CD4-positive, CD25-positive, alpha-beta regulatory T cell (primary cell): ENCODE data around the gene ADAMTS19. TPM values are rescaled to one million over a fixed set of nuclear protein-coding genes. Genes with fewer than 3 reads are reported as not detected.

Experiments used
- ATAC-seq, 2 donors: fragments of 150-1000 bp; cut with Tn5 transposase; one replicate each; pipeline ENCODE4 v1.10.0; 2021; ENCODE audit warnings: low read depth in 2 of 2, moderate number of reproducible peaks in 2 of 2, moderate library complexity in 1 of 2
- DNase-seq, 3 donors: peaks; one replicate each; pipeline versions ENCODE4 v3.0.0 to v3.0.0-alpha.2; 2012 to 2022; ENCODE audit warnings: mixed read lengths in 1 of 3
- H3K27ac ChIP-seq: one replicate; pipeline ENCODE4 v1.7.0; 2013; ENCODE audit warnings: mild to moderate bottlenecking, low read length; ENCODE audit not compliant: insufficient read depth, poor library complexity, severe bottlenecking
- H3K27me3 ChIP-seq: one replicate; pipeline ENCODE4 v1.7.0; 2013; ENCODE audit warnings: low read length; ENCODE audit not compliant: control insufficient read depth, insufficient read depth
- H3K36me3 ChIP-seq: one replicate; pipeline ENCODE4 v1.7.0; 2013; ENCODE audit warnings: mild to moderate bottlenecking, low read length, moderate library complexity; ENCODE audit not compliant: control insufficient read depth, insufficient read depth
- H3K4me1 ChIP-seq: 2 replicates; pipeline ENCODE4 v1.7.0; 2013; ENCODE audit warnings: mild to moderate bottlenecking, low read length; ENCODE audit not compliant: insufficient read depth, control insufficient read depth, poor library complexity, severe bottlenecking
- H3K4me3 ChIP-seq: one replicate; pipeline ENCODE4 v1.7.0; 2013; ENCODE audit warnings: low read depth, mild to moderate bottlenecking, low read length, moderate library complexity
- H3K9me3 ChIP-seq, 2 experiments: 1 replicate in 1 of 2; 2 replicates in 1 of 2; pipeline ENCODE4 v1.7.0; 2013; ENCODE audit warnings: low read length in 2 of 2, mild to moderate bottlenecking in 1 of 2, moderate library complexity in 1 of 2; ENCODE audit not compliant: control insufficient read depth in 2 of 2
- H3K27ac Mint-ChIP-seq, 3 donors: one replicate each; pipeline ENCODE4 v1.8.0; 2020 to 2022; ENCODE audit warnings: mild to moderate bottlenecking in 3 of 3, mixed read lengths in 3 of 3, moderate library complexity in 2 of 3
- H3K27me3 Mint-ChIP-seq: one replicate; pipeline ENCODE4 v1.8.0; 2022; ENCODE audit warnings: mild to moderate bottlenecking, mixed read lengths
- H3K36me3 Mint-ChIP-seq: one replicate; pipeline ENCODE4 v1.8.0; 2020; ENCODE audit warnings: mixed read lengths
- H3K4me1 Mint-ChIP-seq, 4 donors: one replicate each; pipeline ENCODE4 v1.8.0; 2020 to 2022; ENCODE audit warnings: mixed read lengths in 4 of 4, mild to moderate bottlenecking in 1 of 4
- H3K4me3 Mint-ChIP-seq, 4 donors: one replicate each; pipeline ENCODE4 v1.8.0; 2020 to 2022; ENCODE audit warnings: mild to moderate bottlenecking in 4 of 4, mixed read lengths in 4 of 4, moderate library complexity in 3 of 4
- H3K9me3 Mint-ChIP-seq, 7 donors: one replicate each; pipeline ENCODE4 v1.8.0; 2020 to 2022; ENCODE audit warnings: mixed read lengths in 7 of 7, mild to moderate bottlenecking in 3 of 7, moderate library complexity in 2 of 7
- polyA plus RNA-seq, 4 donors: library from polyadenylated mRNA; unstranded; fragments of 300-500 nt; fragmentation: Illumina TruSeq; gene quantifications; one replicate each; pipeline ENCODE4 v1.2.3, GENCODE V29; 2021
- total RNA-seq: library from RNA; stranded (reverse); gene quantifications from one replicate; pipeline ENCODE4 v1.2.3, GENCODE V29; 2022

The ADAMTS19 gene
- total and polyA plus RNA-seq, 5 donors from 2014 or later = not detected

- Mint-ChIP-seq H3K4me3 (no peak overlapping the region), H3K9me3 (peaks cover 0 to 4% (median 0%) of the 10 kb centered on the region in 7 donors), H3K27ac (no peak overlapping the region), H3K27me3 (no peaks in the 10 kb centered on the region), H3K36me3 (no peaks in the 10 kb centered on the region), H3K4me1 (no peaks in the 10 kb centered on the region)
- no peak for ATAC-seq
- no peak overlapping the region for H3K27ac ChIP-seq
- no peaks in the 10 kb centered on the region for H3K4me1 ChIP-seq
- no peaks in the 10 kb centered on the region for H3K9me3 ChIP-seq
- H3K4me3 ChIP-seq = no peak overlapping the region
- H3K27me3 ChIP-seq = no peaks in the 10 kb centered on the region
- no peaks in the 10 kb centered on the region for H3K36me3 ChIP-seq
- no peak for DNase-seq
Measured at GRCh38 chr5:129508606-129509005, 48.5 kb downstream of the ADAMTS19 start.

GRCh38 chr5:129509363-129509975 lies 49.4 kb downstream of the ADAMTS19 start:
- Histone ChIP-seq H3K4me1 (no peaks in the 10 kb centered on the region), H3K27ac (no peak overlapping the region), H3K4me3 (no peak overlapping the region), H3K36me3 (no peaks in the 10 kb centered on the region), H3K27me3 (no peaks in the 10 kb centered on the region), H3K9me3 (no peaks in the 10 kb centered on the region)
- no peak for ATAC-seq
- Mint-ChIP-seq H3K36me3 (no peaks in the 10 kb centered on the region), H3K27ac (no peak overlapping the region), H3K4me3 (no peak overlapping the region), H3K9me3 (peaks cover 0 to 4% (median 0%) of the 10 kb centered on the region in 7 donors), H3K4me1 (no peaks in the 10 kb centered on the region), H3K27me3 (no peaks in the 10 kb centered on the region)
- no peak for DNase-seq

- peaks cover 0 to 10% (median 3%) of the 10 kb centered on the region in 7 donors for H3K9me3 Mint-ChIP-seq
- no peak overlapping the region for H3K27ac ChIP-seq
- H3K36me3 ChIP-seq = no peaks in the 10 kb centered on the region
- ATAC-seq = no peak
- no peak overlapping the region for H3K27ac Mint-ChIP-seq
- H3K4me3 Mint-ChIP-seq = no peak overlapping the region
- no peaks in the 10 kb centered on the region for H3K27me3 ChIP-seq
- H3K4me3 ChIP-seq = no peak overlapping the region
- no peaks in the 10 kb centered on the region for H3K36me3 Mint-ChIP-seq
- H3K4me1 Mint-ChIP-seq = no peaks in the 10 kb centered on the region
- H3K9me3 ChIP-seq = no peaks in the 10 kb centered on the region
- no peaks in the 10 kb centered on the region for H3K4me1 ChIP-seq
- no peaks in the 10 kb centered on the region for H3K27me3 Mint-ChIP-seq
- no peak for DNase-seq
Measured at GRCh38 chr5:129511291-129511690, 51.2 kb downstream of the ADAMTS19 start.

GRCh38 chr5:129541051-129541450 lies 81.0 kb downstream of the ADAMTS19 start:
- H3K27ac Mint-ChIP-seq = no peak overlapping the region
- H3K27me3 Mint-ChIP-seq = no peaks in the 10 kb centered on the region
- H3K4me1 Mint-ChIP-seq = no peaks in the 10 kb centered on the region
- H3K36me3 Mint-ChIP-seq = no peaks in the 10 kb centered on the region
- DNase-seq = no peak
- no peak overlapping the region for H3K27ac ChIP-seq
- H3K4me3 ChIP-seq = no peak overlapping the region
- H3K4me3 Mint-ChIP-seq = no peak overlapping the region
- H3K9me3 Mint-ChIP-seq = peaks cover 0 to 10% (median 2%) of the 10 kb centered on the region in 7 donors
- H3K4me1 ChIP-seq = no peaks in the 10 kb centered on the region
- no peaks in the 10 kb centered on the region for H3K36me3 ChIP-seq
- no peak for ATAC-seq
- H3K9me3 ChIP-seq = no peaks in the 10 kb centered on the region
- H3K27me3 ChIP-seq = no peaks in the 10 kb centered on the region

- no peaks in the 10 kb centered on the region for H3K27me3 ChIP-seq
- peaks cover 0 to 13% (median 2%) of the 10 kb centered on the region in 7 donors for H3K9me3 Mint-ChIP-seq
- no peaks in the 10 kb centered on the region for H3K4me1 Mint-ChIP-seq
- DNase-seq (no peak), ATAC-seq (no peak)
- H3K27me3 Mint-ChIP-seq = no peaks in the 10 kb centered on the region
- no peaks in the 10 kb centered on the region for H3K36me3 ChIP-seq
- H3K27ac ChIP-seq = no peak overlapping the region
- H3K4me1 ChIP-seq = no peaks in the 10 kb centered on the region
- H3K9me3 ChIP-seq = no peaks in the 10 kb centered on the region
- peaks cover under 1% of the 10 kb centered on the region for H3K36me3 Mint-ChIP-seq
- H3K4me3 ChIP-seq = no peak overlapping the region
- H3K27ac Mint-ChIP-seq = no peak overlapping the region
- no peak overlapping the region for H3K4me3 Mint-ChIP-seq
Measured at GRCh38 chr5:129541648-129542251, 81.7 kb downstream of the ADAMTS19 start.

- ATAC-seq (no peak), DNase-seq (no peak)
- Mint-ChIP-seq H3K4me1 (no peaks in the 10 kb centered on the region), H3K27ac (no peak overlapping the region), H3K36me3 (peaks cover 3% of the 10 kb centered on the region), H3K4me3 (no peak overlapping the region), H3K27me3 (no peaks in the 10 kb centered on the region), H3K9me3 (peaks cover 0 to 9% (median 6%) of the 10 kb centered on the region in 7 donors)
- H3K36me3 ChIP-seq = no peaks in the 10 kb centered on the region
- H3K9me3 ChIP-seq = no peaks in the 10 kb centered on the region
- H3K27ac ChIP-seq = no peak overlapping the region
- no peaks in the 10 kb centered on the region for H3K27me3 ChIP-seq
- no peak overlapping the region for H3K4me3 ChIP-seq
- no peaks in the 10 kb centered on the region for H3K4me1 ChIP-seq
Measured at GRCh38 chr5:129547137-129547536, 87.0 kb downstream of the ADAMTS19 start.

- Mint-ChIP-seq H3K9me3 (no peaks in the 10 kb centered on the region), H3K4me1 (no peaks in the 10 kb centered on the region), H3K36me3 (no peaks in the 10 kb centered on the region), H3K27me3 (no peaks in the 10 kb centered on the region), H3K27ac (no peak overlapping the region), H3K4me3 (no peak overlapping the region)
- no peak for ATAC-seq
- no peak overlapping the region for H3K4me3 ChIP-seq
- H3K27me3 ChIP-seq = no peaks in the 10 kb centered on the region
- no peaks in the 10 kb centered on the region for H3K4me1 ChIP-seq
- no peaks in the 10 kb centered on the region for H3K9me3 ChIP-seq
- H3K27ac ChIP-seq = no peak overlapping the region
- DNase-seq = no peak
- H3K36me3 ChIP-seq = no peaks in the 10 kb centered on the region
Measured at GRCh38 chr5:129554134-129554904, 94.2 kb downstream of the ADAMTS19 start.
